Measurements from ENCODE around the gene ZNF155.

ZNF155 gene

DNA sequence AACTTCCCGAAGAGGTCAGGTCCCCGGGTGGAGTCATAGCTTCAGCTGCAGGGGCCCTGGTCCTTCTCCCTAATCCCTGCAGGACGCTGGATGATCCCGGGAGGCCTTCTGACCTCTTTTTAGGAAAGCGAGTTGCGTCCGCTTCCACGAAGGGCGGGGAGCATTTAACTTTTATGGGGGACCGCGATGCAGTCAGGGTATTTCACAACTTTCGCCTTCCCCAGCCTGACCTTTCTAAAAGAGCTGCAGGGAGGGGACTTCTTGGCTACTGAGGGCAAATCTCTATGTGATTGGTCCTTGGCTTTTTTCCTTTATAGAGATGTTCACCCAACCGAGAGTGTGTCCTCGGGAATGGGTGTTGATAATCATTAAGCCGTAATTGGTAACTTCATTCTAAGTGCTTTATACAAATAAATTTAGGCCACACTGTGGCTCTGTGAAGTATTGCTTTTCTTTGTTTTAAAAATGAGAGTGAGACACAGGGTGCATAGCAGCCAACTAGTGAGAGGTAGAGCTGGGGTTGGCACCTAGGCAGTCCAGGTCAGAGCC is 19.5 kb downstream of the ZNF155 start:
- in situ Hi-C loops (cut with MboI; ENCODE audit: low sequenced_read_pairs), result no loop called here

DNA sequence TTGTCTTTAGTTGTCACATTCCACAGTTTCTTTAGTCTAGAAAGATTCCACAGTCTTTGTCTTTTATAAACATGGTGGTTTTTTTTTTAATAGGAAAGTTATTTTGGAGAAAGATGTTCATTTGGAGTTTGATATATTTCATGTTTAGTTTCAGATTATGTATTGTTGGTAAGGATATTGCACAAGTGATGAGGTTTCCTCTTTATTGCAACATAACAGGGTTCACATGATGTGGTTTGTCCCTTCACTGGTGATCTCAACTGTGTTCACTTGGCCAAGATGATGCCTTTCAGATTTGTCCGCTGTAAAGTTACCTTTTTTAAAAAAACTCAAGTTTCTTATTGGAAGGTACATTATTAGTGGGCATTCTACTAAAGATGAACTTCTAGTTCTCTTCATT is 22.0 kb downstream of the ZNF155 start:
- in situ Hi-C loops (cut with MboI; ENCODE audit: low sequenced_read_pairs), result no loop called here

DNA sequence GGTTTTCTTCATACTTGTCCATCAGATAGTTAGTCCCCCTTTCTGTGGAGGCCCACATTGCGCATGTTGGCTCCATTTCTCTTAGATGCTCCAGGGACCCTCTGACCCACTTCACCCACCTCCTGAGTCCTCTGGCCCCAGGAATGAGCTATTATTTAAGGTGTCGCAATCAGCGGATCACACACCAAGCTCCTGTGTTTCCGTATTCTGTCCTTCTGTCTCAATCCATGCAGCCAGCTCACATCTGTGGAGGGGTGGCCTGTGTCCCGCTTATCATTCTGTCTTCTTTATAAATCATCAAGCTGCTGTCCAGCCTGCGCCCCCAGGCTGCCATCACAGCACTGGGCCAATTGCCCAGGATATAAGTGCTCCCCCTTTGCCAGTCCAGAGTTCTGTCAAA is 23.5 kb downstream of the ZNF155 start:
- in situ Hi-C loops (cut with MboI; ENCODE audit: low sequenced_read_pairs), result no loop called here

DNA sequence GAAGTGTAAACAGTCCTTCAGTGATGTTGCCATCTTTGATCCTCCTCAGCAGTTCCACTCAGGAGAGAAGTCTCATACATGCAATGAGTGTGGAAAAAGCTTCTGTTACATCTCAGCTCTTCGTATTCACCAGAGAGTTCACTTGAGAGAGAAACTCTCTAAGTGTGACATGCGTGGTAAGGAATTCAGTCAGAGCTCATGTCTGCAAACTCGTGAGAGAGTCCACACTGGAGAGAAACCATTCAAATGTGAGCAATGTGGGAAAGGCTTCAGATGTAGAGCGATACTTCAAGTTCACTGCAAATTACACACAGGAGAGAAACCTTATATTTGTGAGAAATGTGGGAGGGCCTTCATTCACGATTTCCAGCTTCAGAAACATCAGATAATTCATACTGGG is 26.5 kb downstream of the ZNF155 start:
- in situ Hi-C loops (cut with MboI; ENCODE audit: low sequenced_read_pairs), result no loop called here

DNA sequence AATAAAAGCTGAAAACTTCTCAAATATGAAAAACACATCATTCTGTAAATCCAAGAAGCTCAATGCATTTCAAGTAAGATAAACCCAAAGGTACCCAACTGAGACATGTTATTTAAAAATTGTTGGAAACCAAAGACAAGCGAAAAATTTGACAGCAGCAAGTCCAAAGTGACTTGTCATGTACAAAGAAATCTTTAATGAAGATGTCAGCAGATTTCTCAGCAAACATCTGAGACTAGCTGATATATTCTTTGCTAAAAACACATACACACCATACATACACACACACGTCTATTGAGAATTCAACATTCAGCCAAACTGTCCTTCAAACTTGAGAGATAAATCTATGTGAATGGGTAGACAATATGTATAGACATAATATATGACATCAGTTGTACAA is 35.5 kb downstream of the ZNF155 start:
- in situ Hi-C loops (cut with MboI; ENCODE audit: low sequenced_read_pairs), result no loop called here

DNA sequence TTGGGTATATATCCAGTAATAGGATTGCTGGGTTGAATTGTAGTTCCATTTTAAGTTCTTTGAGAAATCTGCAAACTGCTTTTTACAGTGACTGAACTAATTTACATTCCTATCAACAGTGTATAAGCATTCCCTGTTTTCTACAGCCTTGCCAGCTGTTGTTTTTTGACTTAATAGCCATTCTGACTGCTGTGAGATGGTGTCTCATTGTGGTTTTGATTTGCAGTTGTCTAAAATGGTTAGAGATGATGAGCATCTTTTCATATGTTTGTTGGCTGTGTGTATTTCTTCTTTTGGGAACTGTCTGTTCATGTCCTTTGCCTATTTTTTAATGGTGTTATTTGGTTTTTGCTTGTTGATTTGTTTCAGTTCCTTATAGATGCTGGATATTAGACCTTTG is 37.2 kb downstream of the ZNF155 start:
- in situ Hi-C loops (cut with MboI; ENCODE audit: low sequenced_read_pairs), result no loop called here

DNA sequence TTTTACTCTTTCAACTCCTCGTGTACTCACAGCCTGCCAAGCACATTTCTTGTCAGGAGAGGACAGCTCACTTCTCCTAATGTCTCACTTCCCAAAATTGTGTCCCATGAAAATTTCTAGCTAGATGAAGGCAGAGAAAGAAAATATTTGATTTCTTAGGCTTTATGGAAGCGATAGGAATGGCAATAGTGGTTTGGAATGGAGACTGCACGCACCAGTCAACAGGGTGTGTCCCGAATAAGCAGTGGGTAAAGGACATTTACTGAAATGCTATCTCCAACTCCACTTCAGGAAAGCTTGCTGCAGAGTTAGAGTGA is 40.9 kb downstream of the ZNF155 start:
- in situ Hi-C loops (cut with MboI; ENCODE audit: low sequenced_read_pairs), result no loop called here

DNA sequence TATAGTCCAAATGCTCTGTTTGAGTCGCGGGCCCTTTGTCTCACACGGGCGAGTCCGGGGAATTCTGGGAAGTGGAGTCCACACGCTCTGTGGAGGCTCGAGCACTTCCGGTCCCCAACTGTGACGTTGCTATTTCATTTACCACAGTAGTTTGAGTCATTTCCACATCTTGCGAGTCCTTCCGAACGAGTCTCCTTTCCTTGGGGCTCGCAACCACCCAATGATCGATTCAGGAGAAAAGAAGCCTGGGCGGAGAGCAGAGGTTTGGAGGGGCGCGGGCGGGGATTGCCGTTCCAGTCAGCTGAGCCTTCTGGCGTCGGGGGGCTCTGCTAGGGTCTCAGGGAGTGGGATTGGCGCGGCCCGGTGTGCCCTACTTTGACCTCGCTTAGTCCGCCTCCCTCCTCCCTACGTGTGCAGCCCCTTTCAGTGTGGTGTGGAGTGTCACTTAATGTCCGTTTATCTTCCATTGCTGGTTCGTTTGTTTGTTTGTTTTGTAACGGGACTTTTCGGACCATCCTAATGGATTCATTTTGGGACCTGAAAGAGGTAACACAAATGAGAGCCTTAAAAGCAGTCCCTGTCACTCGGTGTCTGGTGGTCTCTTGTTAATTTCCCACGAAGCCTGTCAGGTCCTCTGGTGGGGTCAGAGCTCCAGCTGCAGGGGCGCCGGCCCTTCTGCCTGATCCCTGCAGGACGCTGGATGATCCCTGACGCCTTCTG is 41.4 kb downstream of the ZNF155 start, which contains the start of gene ZNF222:
Gene ZNF222, plus strand, starts transcription at position 163 of the 720 bp plus-strand sequence. Its CDS starts 58 bp downstream, at position 221.
- in situ Hi-C loops (cut with MboI; ENCODE audit: low sequenced_read_pairs), result no loop called here

DNA sequence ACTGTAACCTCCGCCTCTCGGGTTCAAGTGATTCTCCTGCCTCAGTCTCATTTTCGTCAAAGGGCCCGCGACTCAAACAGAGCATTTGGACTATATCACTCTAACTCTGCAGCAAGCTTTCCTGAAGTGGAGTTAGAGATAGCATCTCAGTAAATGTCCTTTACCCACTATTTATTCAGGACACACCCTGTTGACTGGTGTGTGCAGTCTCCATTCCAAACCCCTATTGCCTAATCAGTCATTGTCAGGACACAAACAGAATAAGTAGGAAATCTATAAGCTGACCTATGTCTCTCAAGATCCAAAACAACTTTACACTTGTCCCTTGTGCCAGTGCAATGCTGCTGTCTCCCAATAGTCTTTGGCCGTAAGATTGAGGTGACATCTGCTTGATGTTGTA is 42.6 kb downstream of the ZNF155 start:
- in situ Hi-C loops (cut with MboI; ENCODE audit: low sequenced_read_pairs), result no loop called here

DNA sequence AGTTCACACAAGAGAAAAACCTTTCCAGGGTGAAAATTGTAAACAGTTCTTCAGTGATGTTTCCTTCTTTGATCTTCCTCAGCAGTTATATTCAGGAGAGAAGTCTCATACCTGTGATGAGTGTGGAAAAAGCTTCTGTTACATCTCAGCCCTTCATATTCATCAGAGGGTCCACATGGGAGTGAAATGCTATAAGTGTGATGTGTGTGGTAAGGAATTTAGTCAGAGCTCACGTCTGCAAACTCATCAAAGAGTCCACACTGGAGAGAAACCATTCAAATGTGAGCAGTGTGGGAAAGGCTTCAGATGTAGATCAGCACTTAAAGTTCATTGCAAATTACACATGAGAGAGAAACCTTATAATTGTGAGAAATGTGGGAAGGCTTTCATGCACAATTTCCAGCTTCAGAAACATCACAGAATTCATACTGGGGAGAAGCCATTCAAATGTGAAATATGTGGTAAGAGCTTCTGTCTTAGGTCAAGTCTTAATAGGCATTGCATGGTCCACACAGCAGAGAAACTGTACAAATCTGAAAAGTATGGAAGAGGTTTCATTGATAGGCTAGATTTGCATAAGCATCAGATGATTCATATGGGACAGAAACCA is 48.1 kb downstream of the ZNF155 start:
- in situ Hi-C loops (cut with MboI; ENCODE audit: low sequenced_read_pairs), result no loop called here

DNA sequence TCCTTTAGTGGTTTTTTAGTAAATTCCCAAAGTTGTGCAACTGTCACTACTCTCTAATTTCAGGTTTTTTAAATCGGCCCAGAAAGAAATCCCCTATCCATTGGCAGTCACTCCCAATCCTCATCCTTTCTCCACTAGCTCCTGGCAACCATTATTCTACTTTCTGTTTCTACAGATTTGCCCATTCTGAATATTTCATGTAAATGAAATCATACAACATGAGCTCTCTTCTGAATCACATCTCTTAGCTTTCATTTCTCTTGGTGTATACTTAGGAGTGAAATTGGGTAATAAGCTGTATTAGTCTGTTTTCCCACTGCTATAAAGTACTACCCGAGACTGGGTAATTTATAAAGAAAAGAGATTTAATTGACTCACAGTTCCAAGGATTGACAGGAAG is 58.2 kb downstream of the ZNF155 start:
- in situ Hi-C loops (cut with MboI; ENCODE audit: low sequenced_read_pairs), result no loop called here

Measured in hTERT RPE-1 (cell line).